CD4-positive, alpha-beta T cell (primary cell): Measurements from ENCODE around the gene MED15. TPM values are rescaled to one million over a fixed set of nuclear protein-coding genes. Genes with fewer than 3 reads are reported as not detected.

Experiments
- ATAC-seq: fragments of 200-7000 bp; cut with Tn5 transposase; one replicate; pipeline ENCODE4 v1.10.0; 2022; ENCODE audit warnings: mild to moderate bottlenecking; ENCODE audit not compliant: poor library complexity
- CTCF ChIA-PET: fragments of 350-600 bp; sonication (Branson Sonifier 250); formaldehyde crosslinking; loops from one replicate; lab custom pipeline; 2021; ENCODE audit warnings: antibody characterized with exemption, inconsistent platforms; lab: Charles Lee
- POLR2A ChIA-PET: fragments of 350-600 bp; sonication (Branson Sonifier 250); formaldehyde crosslinking; loops from one replicate; lab custom pipeline; 2021; ENCODE audit warnings: antibody characterized with exemption, inconsistent platforms; lab: Charles Lee
- DNase-seq, 14 experiments: peaks; one replicate each; pipeline ENCODE4 v3.0.0-alpha.2; 2013 to 2020; ENCODE audit warnings: mixed read lengths in 2 of 14
- H3K27ac ChIP-seq, 2 donors: one replicate each; pipeline versions ENCODE4 v1.5.1 to v1.7.0; 2013; ENCODE audit warnings: low read length in 2 of 2, low read depth in 1 of 2, mild to moderate bottlenecking in 1 of 2
- H3K27me3 ChIP-seq, 2 experiments: 1 replicate in 1 of 2; 2 replicates in 1 of 2; pipeline versions ENCODE4 v1.6.1 to v1.7.0; 2013; ENCODE audit warnings: low read length in 2 of 2, control low read depth in 1 of 2, mild to moderate bottlenecking in 1 of 2, moderate library complexity in 1 of 2; ENCODE audit not compliant: insufficient read depth in 2 of 2, control insufficient read depth in 1 of 2
- H3K36me3 ChIP-seq: one replicate; pipeline ENCODE4 v1.6.1; 2013; ENCODE audit warnings: low read length, control low read depth; ENCODE audit not compliant: insufficient read depth
- H3K4me1 ChIP-seq: one replicate; pipeline ENCODE4 v1.6.1; 2013; ENCODE audit warnings: low read length, control low read depth; ENCODE audit not compliant: insufficient read depth
- H3K4me3 ChIP-seq: one replicate; pipeline ENCODE4 v1.5.1; 2013; ENCODE audit warnings: mild to moderate bottlenecking, low read length, moderate library complexity
- H3K9me3 ChIP-seq, 2 experiments: 1 replicate in 1 of 2; 2 replicates in 1 of 2; pipeline versions ENCODE4 v1.6.1 to v1.7.0; 2013; ENCODE audit warnings: low read length in 2 of 2, mild to moderate bottlenecking in 2 of 2, control low read depth in 1 of 2, moderate library complexity in 1 of 2; ENCODE audit not compliant: control insufficient read depth in 1 of 2, insufficient read depth in 1 of 2
- H3K27ac Mint-ChIP-seq: one replicate; pipeline ENCODE4 v1.8.0; 2020; ENCODE audit warnings: mixed read lengths
- H3K27me3 Mint-ChIP-seq: one replicate; pipeline ENCODE4 v1.8.0; 2021; ENCODE audit warnings: mixed read lengths
- H3K36me3 Mint-ChIP-seq: one replicate; pipeline ENCODE4 v1.8.0; 2021; ENCODE audit warnings: low read depth, mixed read lengths
- H3K4me1 Mint-ChIP-seq: one replicate; pipeline ENCODE4 v1.8.0; 2021; ENCODE audit warnings: low read depth, mixed read lengths
- H3K4me3 Mint-ChIP-seq: one replicate; pipeline ENCODE4 v1.8.0; 2020; ENCODE audit warnings: mild to moderate bottlenecking, mixed read lengths
- H3K9me3 Mint-ChIP-seq: one replicate; pipeline ENCODE4 v1.8.0; 2020; ENCODE audit warnings: mixed read lengths
- intact Hi-C, 2 experiments: fragments of 100-400 bp; cut with DNase I in 1 of 2; cut with micrococcal nuclease in 1 of 2; formaldehyde crosslinking; loops; one replicate each; pipeline versions ENCODE4 v1.15.1 to v1.9.0; 2023 to 2025; cut with DNase I, micrococcal nuclease
- total RNA-seq, 174 experiments: library from RNA in 2 of 174; stranded (reverse) in 2 of 174; gene quantifications; one replicate each; pipeline ENCODE4 v1.2.3 and lab custom pipeline; 2021 to 2026
- TF ChIP-seq, protein P1 (sequence below): fragments of 200-600 bp; IDR thresholded peaks from one replicate; pipeline ENCODE4 v1.8.0; 2022; ENCODE audit warnings: antibody characterized with exemption, mild to moderate bottlenecking

Gene MED15
- total RNA-seq, 2 experiments from 2014 or later: 181 to 191 TPM

DNA sequence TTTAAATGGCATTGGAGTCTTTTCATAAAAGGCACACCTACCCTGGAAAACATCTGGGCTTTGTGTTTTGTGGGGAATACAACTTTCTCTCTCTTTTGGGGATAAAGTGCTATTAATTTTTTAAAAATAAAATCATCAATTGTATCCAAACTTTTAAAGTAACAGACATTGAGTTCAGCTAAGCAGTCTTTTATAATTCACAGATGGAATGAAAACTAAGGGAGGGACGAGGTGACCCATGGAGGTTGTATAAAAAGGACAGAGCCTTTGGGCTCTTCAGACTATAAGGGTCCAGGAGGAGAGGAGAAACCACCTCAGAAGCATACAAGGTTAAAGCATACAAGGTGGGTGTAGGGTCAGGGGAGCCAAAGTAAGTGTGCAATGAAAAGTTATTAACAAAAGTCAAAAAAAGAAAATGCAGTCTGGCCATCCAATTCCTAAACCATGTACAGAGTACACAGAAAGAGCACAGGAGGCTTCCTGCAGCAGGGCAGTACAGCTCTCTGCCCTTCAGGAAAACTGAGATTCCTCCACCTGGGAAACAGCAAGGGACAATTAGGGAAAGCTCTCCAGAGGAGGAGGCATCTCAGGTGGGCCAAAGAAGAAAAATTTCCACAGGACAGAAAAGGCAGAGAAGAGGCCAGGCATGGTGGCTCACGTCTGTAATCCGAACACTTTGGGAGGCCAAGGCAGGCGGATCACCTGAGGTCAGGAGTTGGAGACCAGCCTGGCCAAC lies 22.3 kb upstream of the MED15 start:
- H3K4me1 ChIP-seq: peaks cover 14% of the 10 kb centered on the region
- Mint-ChIP-seq H3K27ac (no peak overlapping the region), H3K4me1 (peaks cover 32% of the 10 kb centered on the region), H3K4me3 (no peak overlapping the region), H3K9me3 (no peaks in the 10 kb centered on the region), H3K36me3 (peaks cover 43% of the 10 kb centered on the region), H3K27me3 (no peaks in the 10 kb centered on the region)
- ChIA-PET POLR2A (interaction anchor here (1.8 kb wide), 1 partner anchor 21 kb away, joined by 7 read pairs; no protein-coding TSS in a partner anchor), CTCF (no interaction called here)
- H3K27ac ChIP-seq: no peak overlapping the region
- no peak for ATAC-seq
- no peak overlapping the region for H3K4me3 ChIP-seq
- TF ChIP-seq, protein P1, sequence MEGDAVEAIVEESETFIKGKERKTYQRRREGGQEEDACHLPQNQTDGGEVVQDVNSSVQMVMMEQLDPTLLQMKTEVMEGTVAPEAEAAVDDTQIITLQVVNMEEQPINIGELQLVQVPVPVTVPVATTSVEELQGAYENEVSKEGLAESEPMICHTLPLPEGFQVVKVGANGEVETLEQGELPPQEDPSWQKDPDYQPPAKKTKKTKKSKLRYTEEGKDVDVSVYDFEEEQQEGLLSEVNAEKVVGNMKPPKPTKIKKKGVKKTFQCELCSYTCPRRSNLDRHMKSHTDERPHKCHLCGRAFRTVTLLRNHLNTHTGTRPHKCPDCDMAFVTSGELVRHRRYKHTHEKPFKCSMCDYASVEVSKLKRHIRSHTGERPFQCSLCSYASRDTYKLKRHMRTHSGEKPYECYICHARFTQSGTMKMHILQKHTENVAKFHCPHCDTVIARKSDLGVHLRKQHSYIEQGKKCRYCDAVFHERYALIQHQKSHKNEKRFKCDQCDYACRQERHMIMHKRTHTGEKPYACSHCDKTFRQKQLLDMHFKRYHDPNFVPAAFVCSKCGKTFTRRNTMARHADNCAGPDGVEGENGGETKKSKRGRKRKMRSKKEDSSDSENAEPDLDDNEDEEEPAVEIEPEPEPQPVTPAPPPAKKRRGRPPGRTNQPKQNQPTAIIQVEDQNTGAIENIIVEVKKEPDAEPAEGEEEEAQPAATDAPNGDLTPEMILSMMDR: no peak
- H3K9me3 ChIP-seq: no peaks in the 10 kb centered on the region
- H3K27me3 ChIP-seq: no peaks in the 10 kb centered on the region
- peaks cover 24% of the 10 kb centered on the region for H3K36me3 ChIP-seq
- intact Hi-C loops: no loop called here
- DNase-seq: no peak

DNA sequence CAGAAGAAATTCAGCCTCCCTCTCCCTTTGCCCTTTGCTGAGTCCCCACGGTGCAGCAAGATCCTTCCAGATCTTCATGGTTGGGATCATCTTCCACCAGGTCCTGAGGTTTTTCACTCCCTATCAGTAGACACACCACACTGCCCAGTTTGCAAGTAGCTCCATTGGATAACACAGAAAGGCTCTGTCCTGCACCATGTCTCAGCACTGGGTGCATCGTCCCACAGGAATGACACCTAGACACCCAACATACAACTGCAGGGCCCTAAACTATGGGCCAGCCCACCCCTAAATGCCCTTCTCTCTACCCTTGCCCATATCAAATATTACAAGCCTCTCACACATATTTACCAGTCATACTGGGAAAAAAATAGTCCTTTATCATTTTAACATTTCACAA lies 21.2 kb upstream of the MED15 start:
- DNase-seq (no peak), ATAC-seq (no peak)
- no peak overlapping the region for H3K27ac Mint-ChIP-seq
- peaks cover 24% of the 10 kb centered on the region for H3K4me1 ChIP-seq
- H3K36me3 Mint-ChIP-seq: peaks cover 45% of the 10 kb centered on the region
- H3K9me3 Mint-ChIP-seq: no peaks in the 10 kb centered on the region
- CTCF ChIA-PET: no interaction called here
- H3K4me3 Mint-ChIP-seq: no peak overlapping the region
- intact Hi-C loops: no loop called here
- H3K27me3 ChIP-seq: no peaks in the 10 kb centered on the region
- TF ChIP-seq, protein P1: no peak
- H3K36me3 ChIP-seq: peaks cover 24% of the 10 kb centered on the region
- POLR2A ChIA-PET: no interaction called here
- H3K27me3 Mint-ChIP-seq: no peaks in the 10 kb centered on the region
- H3K4me3 ChIP-seq: no peak overlapping the region
- no peaks in the 10 kb centered on the region for H3K9me3 ChIP-seq
- no peak overlapping the region for H3K27ac ChIP-seq
- H3K4me1 Mint-ChIP-seq: peaks cover 43% of the 10 kb centered on the region

DNA sequence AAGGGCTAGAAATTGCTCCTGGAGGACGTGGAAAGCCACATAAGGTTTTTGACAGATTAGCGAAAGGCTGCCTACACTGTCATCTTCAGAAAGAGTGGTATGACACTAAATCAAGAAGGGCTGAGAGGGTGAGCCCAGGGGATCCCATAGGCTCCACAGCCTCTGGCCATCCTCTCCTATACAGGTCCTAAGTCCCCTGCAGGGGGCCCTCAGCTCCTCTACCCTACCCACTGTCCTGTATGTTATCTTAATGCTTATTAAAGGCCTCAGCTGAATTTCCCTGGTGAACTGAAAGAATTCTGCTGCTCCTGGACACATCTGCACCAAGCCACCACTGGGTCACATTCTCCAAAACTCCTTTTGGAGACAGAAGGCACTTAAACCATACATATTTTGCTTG lies 19.7 kb upstream of the MED15 start:
- intact Hi-C loops: no loop called here
- Mint-ChIP-seq H3K27ac (no peak overlapping the region), H3K27me3 (no peaks in the 10 kb centered on the region), H3K9me3 (no peaks in the 10 kb centered on the region), H3K4me1 (peaks cover 57% of the 10 kb centered on the region), H3K36me3 (peaks cover 45% of the 10 kb centered on the region), H3K4me3 (no peak overlapping the region)
- DNase-seq (no peak), ATAC-seq (no peak)
- CTCF ChIA-PET: no interaction called here
- Histone ChIP-seq H3K4me1 (peaks cover 37% of the 10 kb centered on the region), H3K27me3 (no peaks in the 10 kb centered on the region), H3K4me3 (no peak overlapping the region), H3K9me3 (no peaks in the 10 kb centered on the region), H3K36me3 (peaks cover 22% of the 10 kb centered on the region), H3K27ac (no peak overlapping the region)
- POLR2A ChIA-PET: interaction anchor here (0.6 kb wide), 1 partner anchor 112 kb away, joined by 3 read pairs; no protein-coding TSS in a partner anchor
- TF ChIP-seq, protein P1: no peak
